ENCODE data around the gene LAP3. TPM values are rescaled to one million over a fixed set of nuclear protein-coding genes. Genes with fewer than 3 reads are reported as not detected.

The LAP3 gene
- total RNA-seq, 1 donor from 2014 or later = 50.5 TPM

GRCh38 chr4:17580969-17581368 lies 4.0 kb downstream of the LAP3 start:
- no peak overlapping the region for H3K4me3 Mint-ChIP-seq
- DNase-seq = no peak
- no peak overlapping the region for H3K27ac Mint-ChIP-seq
- no peak for ATAC-seq (ENCODE audit: low read depth)
- intact Hi-C loops (cut with micrococcal nuclease) = no loop called here
- H3K36me3 Mint-ChIP-seq (ENCODE audit: low read depth) = peaks cover 61% of the 10 kb centered on the region
- ChIA-PET POLR2A (no interaction called here), CTCF (no interaction called here)
- peaks cover 32% of the 10 kb centered on the region for H3K4me1 Mint-ChIP-seq
- no peak for TF ChIP-seq CTCF (IDR thresholded peaks at IDR 0.05)
- H3K27me3 Mint-ChIP-seq = no peaks in the 10 kb centered on the region
- no peaks in the 10 kb centered on the region for H3K9me3 Mint-ChIP-seq

- no peak overlapping the region for H3K4me3 Mint-ChIP-seq
- ChIA-PET CTCF (no interaction called here), POLR2A (interaction anchor here (1.8 kb wide), 1 partner anchor 12 kb away, joined by 4 read pairs; no protein-coding TSS in a partner anchor)
- no peak overlapping the region for H3K27ac Mint-ChIP-seq
- no peak for DNase-seq
- H3K4me1 Mint-ChIP-seq = peaks cover 21% of the 10 kb centered on the region
- H3K9me3 Mint-ChIP-seq = no peaks in the 10 kb centered on the region
- intact Hi-C loops (cut with micrococcal nuclease) = no loop called here
- no peaks in the 10 kb centered on the region for H3K27me3 Mint-ChIP-seq
- peaks cover 78% of the 10 kb centered on the region for H3K36me3 Mint-ChIP-seq (ENCODE audit: low read depth)
- no peak for ATAC-seq (ENCODE audit: low read depth)
- TF ChIP-seq CTCF (IDR thresholded peaks at IDR 0.05) = no peak
Observed at GRCh38 chr4:17583276-17583675, 6.3 kb downstream of the LAP3 start.

GRCh38 chr4:17583941-17584340 lies 6.9 kb downstream of the LAP3 start:
- ATAC-seq (ENCODE audit: low read depth) (no peak), DNase-seq (no peak)
- Mint-ChIP-seq H3K4me3 (no peak overlapping the region), H3K27me3 (no peaks in the 10 kb centered on the region), H3K4me1 (peaks cover 14% of the 10 kb centered on the region), H3K36me3 (ENCODE audit: low read depth) (peaks cover 85% of the 10 kb centered on the region), H3K9me3 (no peaks in the 10 kb centered on the region), H3K27ac (no peak overlapping the region)
- CTCF ChIA-PET = no interaction called here
- intact Hi-C loops (cut with micrococcal nuclease) = no loop called here
- POLR2A ChIA-PET = no interaction called here
- no peak for TF ChIP-seq CTCF (IDR thresholded peaks at IDR 0.05)

DNA sequence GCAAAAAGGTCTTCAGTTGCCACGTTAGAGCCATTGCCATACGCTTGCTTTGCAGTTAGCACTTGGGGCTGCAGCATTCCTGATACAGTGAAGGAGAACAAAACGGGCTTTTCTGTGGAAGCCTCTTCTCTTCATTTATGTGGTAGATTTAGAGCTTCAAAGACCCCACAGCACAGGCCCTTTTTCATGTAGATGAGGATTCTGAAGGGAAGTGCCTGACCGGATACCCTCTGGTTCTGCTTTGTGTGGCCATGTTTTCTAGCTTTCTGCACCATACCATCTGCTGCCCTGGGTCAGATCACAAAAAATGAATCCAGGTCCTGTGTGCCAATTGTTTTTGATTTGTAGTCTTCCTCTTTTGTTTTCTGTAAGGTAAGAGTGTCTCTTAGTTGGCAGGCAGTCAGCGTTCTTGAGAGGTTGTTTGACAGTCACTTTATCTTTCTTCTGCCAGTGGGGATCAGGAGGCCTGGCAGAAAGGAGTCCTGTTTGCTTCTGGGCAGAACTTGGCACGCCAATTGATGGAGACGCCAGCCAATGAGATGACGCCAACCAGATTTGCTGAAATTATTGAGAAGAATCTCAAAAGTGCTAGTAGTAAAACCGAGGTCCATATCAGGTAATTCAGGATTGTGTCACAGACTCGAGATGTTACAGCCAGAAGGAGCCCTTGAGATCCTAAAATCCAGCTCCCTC lies 7.7 kb downstream of the LAP3 start:
- no peaks in the 10 kb centered on the region for H3K27me3 Mint-ChIP-seq
- peaks cover 8% of the 10 kb centered on the region for H3K4me1 Mint-ChIP-seq
- ATAC-seq (ENCODE audit: low read depth) (no peak), DNase-seq (no peak)
- no peak overlapping the region for H3K27ac Mint-ChIP-seq
- ChIA-PET POLR2A (no interaction called here), CTCF (no interaction called here)
- intact Hi-C loops (cut with micrococcal nuclease) = no loop called here
- TF ChIP-seq CTCF (IDR thresholded peaks at IDR 0.05) = no peak
- peaks cover 90% of the 10 kb centered on the region for H3K36me3 Mint-ChIP-seq (ENCODE audit: low read depth)
- H3K9me3 Mint-ChIP-seq = no peaks in the 10 kb centered on the region
- H3K4me3 Mint-ChIP-seq = no peak overlapping the region

GRCh38 chr4:17587094-17587822 lies 10.3 kb downstream of the LAP3 start:
- CTCF ChIA-PET = no interaction called here
- DNase-seq = no peak
- POLR2A ChIA-PET = interaction anchor here (1.2 kb wide), 1 partner anchor 27 kb away, joined by 3 read pairs; the partner anchor contains the start of gene MED28
- Mint-ChIP-seq H3K27ac (no peak overlapping the region), H3K27me3 (no peaks in the 10 kb centered on the region), H3K36me3 (ENCODE audit: low read depth) (peaks cover 84% of the 10 kb centered on the region), H3K4me3 (no peak overlapping the region), H3K9me3 (no peaks in the 10 kb centered on the region), H3K4me1 (peaks cover 9% of the 10 kb centered on the region)
- TF ChIP-seq CTCF (IDR thresholded peaks at IDR 0.05) = no peak
- no peak for ATAC-seq (ENCODE audit: low read depth)
- intact Hi-C loops (cut with micrococcal nuclease) = no loop called here

All from activated B cell treated with CpG ODN at 0.5 μM for 24 hours (primary cell).